ENCODE data around the gene EPB41L4A.

The EPB41L4A gene

GRCh38 chr5:112121258-112121657 lies 297.8 kb downstream of the EPB41L4A start:
- no peak for DNase-seq (ENCODE audit: low read depth in 3 of 3, low spot score in 1 of 3)

- DNase-seq (ENCODE audit: low read depth in 3 of 3, low spot score in 1 of 3) = no peak
These were observed 299.1 kb downstream of the EPB41L4A start for GRCh38 chr5:112119969-112120368.

GRCh38 chr5:112119508-112119907 lies 299.6 kb downstream of the EPB41L4A start:
- no peak for DNase-seq (ENCODE audit: low read depth in 3 of 3, low spot score in 1 of 3)

- no peak for DNase-seq (ENCODE audit: low read depth in 3 of 3, low spot score in 1 of 3)
These were observed 301.5 kb downstream of the EPB41L4A start for GRCh38 chr5:112117551-112117950.

GRCh38 chr5:112116371-112116770 lies 302.7 kb downstream of the EPB41L4A start:
- DNase-seq (ENCODE audit: low read depth in 3 of 3, low spot score in 1 of 3) = no peak

- DNase-seq (ENCODE audit: low read depth in 3 of 3, low spot score in 1 of 3) = no peak
These were observed 305.5 kb downstream of the EPB41L4A start for GRCh38 chr5:112113565-112113964.

Data from stimulated activated CD4-positive, alpha-beta T cell treated with anti-CD3 and anti-CD28 coated beads, TNF-alpha, amount 100 ng/mL, for 1 hour (primary cell).